HepG2 (cell line): ENCODE results near the gene CYP19A1. TPM values are rescaled to one million over a fixed set of nuclear protein-coding genes. Genes with fewer than 3 reads are reported as not detected.

Experiments
- ATAC-seq: fragments of 200-7000 bp; cut with Tn5 transposase; 3 replicates; pipeline ENCODE4 v1.9.1; 2020; ENCODE audit warnings: mild to moderate bottlenecking, moderate library complexity
- BruUV-seq: library from RNA; stranded (reverse); fragments of 400-500 nt; replicated peaks from 2 replicates; lab custom pipeline; 2021; lab: Mats Ljungman, UMichigan
- CTCF ChIA-PET: fragments of 300-600 bp; formaldehyde crosslinking; extraction: SDS; loops from one replicate; lab custom pipeline; 2021; ENCODE audit warnings: low total read pairs, inconsistent platforms, low intra/inter-chr PET ratio; lab: Yijun Ruan, JAX
- POLR2A ChIA-PET: fragments of 350-600 bp; sonication (Branson Sonifier 250); formaldehyde crosslinking; loops from one replicate; lab custom pipeline; 2020; ENCODE audit warnings: antibody characterized with exemption, inconsistent platforms; lab: Yijun Ruan, JAX
- DNase-seq: peaks from one replicate; pipeline ENCODE4 v3.0.0-alpha.2; 2015; ENCODE audit warnings: low spot score
- FAIRE-seq: peaks from 3 replicates; lab custom pipeline; 2011; peaks lifted over from hg19 to GRCh38; lab: Jason Lieb, UNC
- H2AFZ ChIP-seq: one replicate; pipeline ENCODE4 v1.6.1; 2011; ENCODE audit warnings: low read length, inconsistent platforms
- H3K27ac ChIP-seq: fragments of 300-600 bp; 3 replicates; pipeline ENCODE4 v1.8.0; 2011; ENCODE audit warnings: mixed run types, mild to moderate bottlenecking, mixed read lengths, low read length, inconsistent platforms; ENCODE audit not compliant: insufficient read depth; ENCODE audit errors: extremely low read length
- H3K27me3 ChIP-seq, 2 experiments: fragments of 200-600 bp in 1 of 2; 2 replicates in 1 of 2; 3 replicates in 1 of 2; pipeline versions ENCODE4 v1.6.0 to v1.8.0; 2011; ENCODE audit warnings: low read length in 2 of 2, mild to moderate bottlenecking in 2 of 2, moderate library complexity in 2 of 2, inconsistent platforms in 1 of 2; ENCODE audit not compliant: insufficient read depth in 2 of 2, control insufficient read depth in 1 of 2
- H3K36me3 ChIP-seq, 2 experiments: fragments of 200-600 bp in 1 of 2; replicated peaks in 1 of 2; 2 replicates in 1 of 2; 3 replicates in 1 of 2; pipeline versions ENCODE4 v1.5.1 to v1.8.0; 2011; ENCODE audit warnings: low read length in 2 of 2, inconsistent platforms in 1 of 2; ENCODE audit not compliant: insufficient read depth in 2 of 2, control insufficient read depth in 1 of 2
- H3K4me1 ChIP-seq: 2 replicates; pipeline ENCODE4 v1.5.1; 2012; ENCODE audit warnings: low read length, inconsistent platforms; ENCODE audit not compliant: insufficient read depth
- H3K4me2 ChIP-seq: 2 replicates; pipeline ENCODE4 v1.6.0; 2011; ENCODE audit warnings: low read depth, low read length, inconsistent platforms
- H3K4me3 ChIP-seq, 3 experiments: fragments of 200-600 bp in 1 of 3; sonication (generic), shearing (Covaris generic) in 1 of 3; replicated peaks in 1 of 3; 2 replicates each; pipeline ENCODE4 v1.5.1; 2011 to 2016; ENCODE audit warnings: low read length in 3 of 3, inconsistent platforms in 2 of 3, low read depth in 2 of 3, mild to moderate bottlenecking in 2 of 3, control low read depth in 1 of 3, mixed read lengths in 1 of 3; ENCODE audit not compliant: insufficient read depth in 1 of 3
- H3K79me2 ChIP-seq: one replicate; pipeline ENCODE4 v1.6.1; 2011; ENCODE audit warnings: low read length, inconsistent platforms; ENCODE audit not compliant: insufficient read depth
- H3K9ac ChIP-seq: 2 replicates; pipeline ENCODE4 v1.6.0; 2011; ENCODE audit warnings: mild to moderate bottlenecking, low read depth, low read length, inconsistent platforms; ENCODE audit not compliant: insufficient read depth
- H3K9me3 ChIP-seq: 2 replicates; pipeline ENCODE4 v1.5.1; 2012; ENCODE audit warnings: mild to moderate bottlenecking, low read length
- H4K20me1 ChIP-seq: 2 replicates; pipeline ENCODE4 v1.6.0; 2011; ENCODE audit warnings: inconsistent platforms, mild to moderate bottlenecking, low read length, moderate library complexity; ENCODE audit not compliant: insufficient read depth
- CHD4 ChIP-seq: fragments of 200-600 bp; sonication (generic); IDR thresholded peaks from 2 replicates; pipeline ENCODE4 v1.7.0; 2017; ENCODE audit warnings: mild to moderate bottlenecking, low read length, borderline replicate concordance
- DRAP1 ChIP-seq: IDR thresholded peaks from 2 replicates; pipeline ENCODE4 v1.6.1; 2016; ENCODE audit warnings: missing genetic modification reagents, missing compliant biosample characterization
- ETS1 ChIP-seq: sonication (generic); formaldehyde crosslinking; IDR thresholded peaks from 2 replicates; pipeline ENCODE4 v1.4.0; 2020; ENCODE audit warnings: missing genetic modification reagents
- GTF2F1 ChIP-seq: fragments of 150-350 bp; IDR thresholded peaks from 2 replicates; pipeline ENCODE4 v1.6.1; 2014; ENCODE audit warnings: low read length
- IRF9 ChIP-seq: sonication (generic); formaldehyde crosslinking; IDR thresholded peaks from 2 replicates; pipeline ENCODE4 v1.8.0; 2022; ENCODE audit warnings: missing genetic modification reagents, mild to moderate bottlenecking, borderline replicate concordance
- ISX ChIP-seq: sonication (generic); formaldehyde crosslinking; conservative IDR thresholded peaks from 2 replicates; pipeline ENCODE4 v1.5.0; 2020; ENCODE audit warnings: missing genetic modification reagents
- NBN ChIP-seq: fragments of 450-650 bp; conservative IDR thresholded peaks from 2 replicates; pipeline ENCODE4 v1.6.1; 2017
- RFX1 ChIP-seq: fragments of 450-650 bp; IDR thresholded peaks from 2 replicates; pipeline ENCODE4 v1.6.1; 2017
- SMARCE1 ChIP-seq: fragments of 450-650 bp; IDR thresholded peaks from 2 replicates; pipeline ENCODE4 v1.6.1; 2017; ENCODE audit warnings: borderline replicate concordance
- STAT6 ChIP-seq: sonication (generic); formaldehyde crosslinking; IDR thresholded peaks from 2 replicates; pipeline ENCODE4 v1.4.0; 2020; ENCODE audit warnings: missing genetic modification reagents, mild to moderate bottlenecking, borderline replicate concordance
- TEAD3 ChIP-seq: optimal IDR thresholded peaks from 2 replicates; pipeline ENCODE3; 2016; ENCODE audit warnings: borderline replicate concordance
- ZNF781 ChIP-seq: sonication (generic); formaldehyde crosslinking; IDR thresholded peaks from 2 replicates; pipeline ENCODE4 v1.5.1; 2020; ENCODE audit warnings: borderline replicate concordance, mild to moderate bottlenecking, missing genetic modification reagents; ENCODE audit errors: not compliant biosample characterization
- ZNF788 ChIP-seq: sonication (generic); formaldehyde crosslinking; IDR thresholded peaks from 2 replicates; pipeline ENCODE4 v1.5.0; 2020; ENCODE audit warnings: mild to moderate bottlenecking, missing genetic modification reagents, borderline replicate concordance
- WGBS: methylation state at CpG from one replicate; pipeline ENCODE4 v1.1.6; 2017; ENCODE audit warnings: low lambda C conversion rate; 5-methylcytosine and 5-hydroxymethylcytosine counted together
- in situ Hi-C: cut with HindIII; loops from 2 replicates; pipeline ENCODE4 v1.10.0; 2017; ENCODE audit warnings: low pct_unique_long_range_greater_than_20kb; ENCODE audit not compliant: extremely low pct_ligation_motif_present
- intact Hi-C: fragments of 100-400 bp; cut with micrococcal nuclease; formaldehyde crosslinking; loops from one replicate; pipeline ENCODE4 v1.10.0; 2022; ENCODE audit not compliant: unreplicated experiment
- polyA plus RNA-seq, 8 experiments: library from polyadenylated mRNA; depleted of rRNA in 3 of 8; stranded (reverse) in 7 of 8; unstranded in 1 of 8; fragments of >200 nt; fragmentation: Illumina TruSeq in 4 of 8; extraction: Trizol in 4 of 8; gene quantifications; 2 replicates each; pipeline versions ENCODE4 v1.2.1 to v1.2.3, GENCODE V29; 2011 to 2016; ENCODE audit warnings: low read depth in 4 of 8, missing spikeins in 1 of 8, mixed read lengths in 1 of 8; ENCODE audit not compliant: insufficient read depth in 1 of 8
- total RNA-seq, 5 experiments: library from RNA; depleted of rRNA; stranded (reverse); fragments of >200 nt; fragmentation: Illumina TruSeq; extraction: Trizol; gene quantifications; 2 replicates each; pipeline ENCODE4 v1.2.3, GENCODE V29; 2016; ENCODE audit warnings: low read depth in 1 of 5

CYP19A1 gene
- total and polyA plus RNA-seq, 2 of the 13 experiments (the other 11 are each of a cell fraction or from before 2014, with no cell fraction given), result 10.9 to 23.0 TPM

GRCh38 chr15:51181905-51182304 is 156.5 kb downstream of the CYP19A1 start:
- no peaks in the 10 kb centered on the region for H4K20me1 ChIP-seq
- H3K9ac ChIP-seq, result no peak overlapping the region
- intact Hi-C loops, result no loop called here
- WGBS, result 100% methylated on average over 1 of the region's 1 CpG
- peaks cover 6% of the 10 kb centered on the region; the same call in 1 of the 2 replicates for H3K4me1 ChIP-seq
- in situ Hi-C loops, result no loop called here
- H3K79me2 ChIP-seq, result no peaks in the 10 kb centered on the region
- ATAC-seq (no peak), DNase-seq (no peak), FAIRE-seq (no peak)
- H2AFZ ChIP-seq, result no peak overlapping the region
- no TSS peak for BruUV-seq
- H3K4me3 ChIP-seq, result no peak overlapping the region
- ChIA-PET POLR2A (no interaction called here), CTCF (no interaction called here)
- H3K9me3 ChIP-seq, result no peaks in the 10 kb centered on the region
- no peak overlapping the region for H3K27ac ChIP-seq
- no peak overlapping the region for H3K4me2 ChIP-seq
- no peaks in the 10 kb centered on the region for H3K27me3 ChIP-seq
- no peaks in the 10 kb centered on the region for H3K36me3 ChIP-seq
- no peak for TF ChIP-seq TEAD3
- TF ChIP-seq SMARCE1, result no peak
- no peak for TF ChIP-seq ZNF788 (CRISPR knock-in tag)
- TF ChIP-seq ISX, result no peak
- TF ChIP-seq GTF2F1, result no peak
- TF ChIP-seq DRAP1 (CRISPR knock-in tag), result no peak
- TF ChIP-seq NBN, result no peak

- Histone ChIP-seq H3K27me3 (no peaks in the 10 kb centered on the region), H3K9ac (no peak overlapping the region), H3K4me1 (peaks cover 6% of the 10 kb centered on the region; the same call in 1 of the 2 replicates), H4K20me1 (no peaks in the 10 kb centered on the region), H3K27ac (no peak overlapping the region), H3K79me2 (no peaks in the 10 kb centered on the region), H3K4me2 (no peak overlapping the region), H3K36me3 (no peaks in the 10 kb centered on the region), H2AFZ (no peak overlapping the region), H3K9me3 (no peaks in the 10 kb centered on the region), H3K4me3 (no peak overlapping the region)
- WGBS, result 83% methylated on average over 3 of the region's 3 CpGs
- in situ Hi-C loops, result no loop called here
- ATAC-seq, result no peak
- POLR2A ChIA-PET, result no interaction called here
- BruUV-seq, result no TSS peak
- no peak for FAIRE-seq
- intact Hi-C loops, result no loop called here
- CTCF ChIA-PET, result no interaction called here
- no peak for DNase-seq
- no peak for TF ChIP-seq ZNF781 (CRISPR knock-in tag)
- TF ChIP-seq CHD4, result no peak
- no peak for TF ChIP-seq RFX1
- no peak for TF ChIP-seq IRF9 (CRISPR knock-in tag)
- no peak for TF ChIP-seq STAT6 (CRISPR knock-in tag)
- no peak for TF ChIP-seq ETS1 (CRISPR knock-in tag)
These were observed 157.2 kb downstream of the CYP19A1 start for GRCh38 chr15:51181221-51181620.
